H9 (cell line): ENCODE data around the gene SLC2A9. TPM values are rescaled to one million over a fixed set of nuclear protein-coding genes. Genes with fewer than 3 reads are reported as not detected.

ENCODE experiments used
- DNase-seq: peaks from one replicate; pipeline ENCODE4 v3.0.0-alpha.2; 2017
- H2AFZ ChIP-seq: one replicate; pipeline ENCODE4 v1.6.1; 2013; ENCODE audit warnings: mild to moderate bottlenecking, low read length, control low read depth, moderate library complexity
- H2AK5ac ChIP-seq: 2 replicates; pipeline ENCODE4 v1.6.1; 2013; ENCODE audit warnings: low read length, control low read depth, mixed read lengths; ENCODE audit not compliant: insufficient read length
- H2BK120ac ChIP-seq: one replicate; pipeline ENCODE4 v1.6.1; 2013; ENCODE audit warnings: low read depth, mild to moderate bottlenecking, low read length, control low read depth, inconsistent platforms; ENCODE audit not compliant: poor library complexity, severe bottlenecking
- H2BK12ac ChIP-seq: 2 replicates; pipeline ENCODE4 v1.6.1; 2013; ENCODE audit warnings: low read length, control low read depth, mixed read lengths, low read depth; ENCODE audit not compliant: insufficient read length
- H2BK15ac ChIP-seq: 2 replicates; pipeline ENCODE4 v1.6.1; 2013; ENCODE audit warnings: low read depth, low read length, control low read depth
- H2BK20ac ChIP-seq: one replicate; pipeline ENCODE4 v1.6.1; 2013; ENCODE audit warnings: low read depth, mild to moderate bottlenecking, low read length, control low read depth, inconsistent platforms; ENCODE audit not compliant: poor library complexity, severe bottlenecking
- H2BK5ac ChIP-seq: 2 replicates; pipeline ENCODE4 v1.6.1; 2013; ENCODE audit warnings: low read length, control low read depth, mixed read lengths; ENCODE audit not compliant: insufficient read length
- H3K14ac ChIP-seq: 2 replicates; pipeline ENCODE4 v1.6.1; 2013; ENCODE audit warnings: low read length, control low read depth; ENCODE audit not compliant: insufficient read depth
- H3K18ac ChIP-seq: 2 replicates; pipeline ENCODE4 v1.6.1; 2013; ENCODE audit warnings: low read depth, mild to moderate bottlenecking, mixed read lengths, low read length, control low read depth; ENCODE audit not compliant: insufficient read length
- H3K23ac ChIP-seq: 2 replicates; pipeline ENCODE4 v1.6.1; 2013; ENCODE audit warnings: low read length, control low read depth, mixed read lengths, low read depth; ENCODE audit not compliant: insufficient read length
- H3K23me2 ChIP-seq: 2 replicates; pipeline ENCODE4 v1.6.1; 2013; ENCODE audit warnings: low read depth, mild to moderate bottlenecking, mixed read lengths, low read length, control low read depth; ENCODE audit not compliant: insufficient read length, poor library complexity, severe bottlenecking
- H3K27ac ChIP-seq: 2 replicates; pipeline ENCODE4 v1.5.1; 2013; ENCODE audit warnings: low read length, control low read depth, mixed read lengths, low read depth; ENCODE audit not compliant: insufficient read length
- H3K27me3 ChIP-seq: 2 replicates; pipeline ENCODE4 v1.6.1; 2013; ENCODE audit warnings: low read length, control low read depth, inconsistent platforms; ENCODE audit not compliant: insufficient read depth
- H3K4ac ChIP-seq: 2 replicates; pipeline ENCODE4 v1.6.1; 2013; ENCODE audit warnings: low read depth, mild to moderate bottlenecking, control low read depth, inconsistent platforms, low read length, moderate library complexity
- H3K4me1 ChIP-seq: 2 replicates; pipeline ENCODE4 v1.6.1; 2013; ENCODE audit warnings: low read length, control low read depth, inconsistent platforms; ENCODE audit not compliant: insufficient read depth
- H3K4me2 ChIP-seq: 2 replicates; pipeline ENCODE4 v1.6.1; 2013; ENCODE audit warnings: low read length, control low read depth, mixed read lengths; ENCODE audit not compliant: insufficient read length, insufficient read depth
- H3K56ac ChIP-seq: 2 replicates; pipeline ENCODE4 v1.6.1; 2013; ENCODE audit warnings: low read depth, mild to moderate bottlenecking, mixed read lengths, low read length, control low read depth; ENCODE audit not compliant: insufficient read length
- H3K79me1 ChIP-seq: 2 replicates; pipeline ENCODE4 v1.6.1; 2013; ENCODE audit warnings: low read depth, mild to moderate bottlenecking, moderate library complexity, low read length, control low read depth, inconsistent platforms; ENCODE audit not compliant: insufficient read depth, poor library complexity, severe bottlenecking
- H3K79me2 ChIP-seq: 2 replicates; pipeline ENCODE4 v1.6.1; 2013; ENCODE audit warnings: low read length, control low read depth, inconsistent platforms; ENCODE audit not compliant: insufficient read depth
- H3K9ac ChIP-seq: 2 replicates; pipeline ENCODE4 v1.6.1; 2013; ENCODE audit warnings: low read length, control low read depth, mixed read lengths; ENCODE audit not compliant: insufficient read length; ENCODE audit errors: extremely low read depth
- H3K9me3 ChIP-seq: one replicate; pipeline ENCODE4 v1.6.1; 2013; ENCODE audit warnings: low read depth, low read length, inconsistent platforms; ENCODE audit not compliant: control insufficient read depth
- H3T11ph ChIP-seq: one replicate; pipeline ENCODE4 v1.6.1; 2013; ENCODE audit warnings: mild to moderate bottlenecking, low read length, control low read depth, inconsistent platforms
- H4K20me1 ChIP-seq: one replicate; pipeline ENCODE4 v1.6.1; 2013; ENCODE audit not compliant: control insufficient read depth, insufficient read length, insufficient read depth
- H4K5ac ChIP-seq: 2 replicates; pipeline ENCODE4 v1.6.1; 2013; ENCODE audit warnings: low read depth, mild to moderate bottlenecking, mixed read lengths, low read length, control low read depth; ENCODE audit not compliant: insufficient read length
- H4K8ac ChIP-seq: replicated peaks from 2 replicates; pipeline ENCODE4 v1.6.1; 2013; ENCODE audit warnings: low read length, control low read depth, mixed read lengths, low read depth; ENCODE audit not compliant: insufficient read length
- H4K91ac ChIP-seq: 2 replicates; pipeline ENCODE4 v1.6.1; 2013; ENCODE audit warnings: low read depth, mild to moderate bottlenecking, moderate library complexity, mixed read lengths, low read length, control low read depth; ENCODE audit not compliant: insufficient read length
- H3K27ac Mint-ChIP-seq, 3 experiments: 2 replicates in 2 of 3; 3 replicates in 1 of 3; pipeline ENCODE4 v1.8.0; 2020 to 2021; ENCODE audit warnings: mixed read lengths in 3 of 3, mild to moderate bottlenecking in 1 of 3, moderate library complexity in 1 of 3
- H3K27me3 Mint-ChIP-seq: 2 replicates; pipeline ENCODE4 v1.8.0; 2021; ENCODE audit warnings: low read depth, mild to moderate bottlenecking, moderate library complexity, mixed read lengths
- H3K36me3 Mint-ChIP-seq, 3 experiments: 2 replicates in 2 of 3; 3 replicates in 1 of 3; pipeline ENCODE4 v1.8.0; 2020 to 2021; ENCODE audit warnings: low read depth in 3 of 3, mixed read lengths in 3 of 3; ENCODE audit not compliant: insufficient read depth in 1 of 3
- H3K4me1 Mint-ChIP-seq, 2 experiments: 2 replicates each; pipeline ENCODE4 v1.8.0; 2020; ENCODE audit warnings: mixed read lengths in 2 of 2
- H3K4me3 Mint-ChIP-seq, 2 experiments: 2 replicates in 1 of 2; 3 replicates in 1 of 2; pipeline ENCODE4 v1.8.0; 2020 to 2021; ENCODE audit warnings: mild to moderate bottlenecking in 2 of 2, mixed read lengths in 2 of 2, moderate library complexity in 1 of 2
- H3K9me3 Mint-ChIP-seq, 2 experiments: 2 replicates in 1 of 2; 3 replicates in 1 of 2; pipeline ENCODE4 v1.8.0; 2020; ENCODE audit warnings: mild to moderate bottlenecking in 2 of 2, mixed read lengths in 2 of 2, moderate library complexity in 1 of 2
- WGBS: extraction: QIAGEN DNeasy Blood & Tissue Kit; methylation state at CpG from one replicate; pipeline ENCODE4 v1.1.7; 2013; ENCODE audit warnings: missing lambda C conversion rate, low lambda C conversion rate, mixed read lengths; ENCODE audit not compliant: insufficient read length; ENCODE audit errors: extremely low coverage; 5-methylcytosine and 5-hydroxymethylcytosine counted together
- total RNA-seq: library from RNA; stranded (reverse); gene quantifications from 2 replicates; pipeline ENCODE4 v1.2.1, GENCODE V29; 2021
- TF ChIP-seq, protein P1 (sequence below): fragments of 200-600 bp; sonication (generic); conservative IDR thresholded peaks from 3 replicates; pipeline ENCODE4 v1.8.0; 2021; ENCODE audit warnings: antibody characterized with exemption, mild to moderate bottlenecking

Gene SLC2A9
- total RNA-seq, 1 experiment from 2014 or later: 0.79 TPM

DNA sequence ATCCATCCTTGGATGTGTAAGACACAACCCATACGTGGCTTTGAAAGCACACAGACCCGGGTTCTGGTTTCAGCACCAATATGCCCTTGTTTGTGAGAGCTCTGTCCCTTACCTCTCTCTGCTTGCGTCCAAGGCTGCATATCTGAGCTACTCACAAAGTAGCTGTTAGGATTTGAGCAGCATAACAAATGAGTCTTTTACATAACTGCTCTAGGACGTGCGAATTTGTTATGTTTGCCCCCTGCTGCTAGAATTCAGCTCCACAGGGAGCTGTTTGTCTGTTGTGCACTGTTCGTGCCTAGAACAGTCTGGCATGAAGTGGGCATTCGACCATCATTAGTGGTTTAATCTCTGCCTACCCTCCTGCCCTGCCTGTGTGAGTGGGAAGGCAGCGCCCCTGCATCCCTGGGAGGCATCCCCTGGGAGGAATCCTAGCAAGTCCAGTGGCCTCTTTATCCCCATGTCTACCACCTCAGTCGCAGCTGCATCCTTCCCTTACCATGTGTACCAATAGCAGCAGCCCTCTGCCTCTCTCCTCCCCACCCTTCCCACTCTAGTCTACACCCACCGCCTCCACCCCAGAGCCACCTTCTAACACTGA is 42.1 kb downstream of the SLC2A9 start:
- Histone ChIP-seq H4K20me1 (no peaks in the 10 kb centered on the region), H2AK5ac (no peak overlapping the region), H3K56ac (no peak overlapping the region), H3K4me1 (peaks cover 4% of the 10 kb centered on the region; the same call in 1 of the 2 replicates), H3K79me1 (no peaks in the 10 kb centered on the region), H3K4ac (no peak overlapping the region), H3K23ac (no peak overlapping the region), H2BK120ac (no peak overlapping the region), H2BK12ac (no peak overlapping the region), H3K4me2 (no peak overlapping the region), H3K79me2 (no peaks in the 10 kb centered on the region), H3K27ac (no peak overlapping the region), H3K9ac (no peak overlapping the region), H4K91ac (no peak overlapping the region), H2BK15ac (no peak overlapping the region), H4K8ac (no peak overlapping the region), H2BK20ac (no peak overlapping the region), H2BK5ac (no peak overlapping the region), H3K23me2 (no peaks in the 10 kb centered on the region), H3K9me3 (no peaks in the 10 kb centered on the region), H3K27me3 (no peaks in the 10 kb centered on the region), H2AFZ (no peak overlapping the region), H4K5ac (no peak overlapping the region), H3K14ac (no peak overlapping the region), H3T11ph (no peak overlapping the region), H3K18ac (no peak overlapping the region)
- no CpG with 5 or more reads among the region's 10 CpGs for WGBS
- Mint-ChIP-seq H3K27ac (no peak overlapping the region), H3K9me3 (peaks cover 7 to 10% of the 10 kb centered on the region in 2 experiments), H3K4me3 (no peak overlapping the region; a peak in 1 of 5 replicates), H3K27me3 (peaks cover 61% of the 10 kb centered on the region), H3K36me3 (peaks cover 2 to 5% (median 4%) of the 10 kb centered on the region in 3 experiments; a peak in 5 of 7 replicates), H3K4me1 (peaks cover 22 to 32% of the 10 kb centered on the region in 2 experiments)
- peak; percentile 40 for DNase-seq
- TF ChIP-seq, protein P1, sequence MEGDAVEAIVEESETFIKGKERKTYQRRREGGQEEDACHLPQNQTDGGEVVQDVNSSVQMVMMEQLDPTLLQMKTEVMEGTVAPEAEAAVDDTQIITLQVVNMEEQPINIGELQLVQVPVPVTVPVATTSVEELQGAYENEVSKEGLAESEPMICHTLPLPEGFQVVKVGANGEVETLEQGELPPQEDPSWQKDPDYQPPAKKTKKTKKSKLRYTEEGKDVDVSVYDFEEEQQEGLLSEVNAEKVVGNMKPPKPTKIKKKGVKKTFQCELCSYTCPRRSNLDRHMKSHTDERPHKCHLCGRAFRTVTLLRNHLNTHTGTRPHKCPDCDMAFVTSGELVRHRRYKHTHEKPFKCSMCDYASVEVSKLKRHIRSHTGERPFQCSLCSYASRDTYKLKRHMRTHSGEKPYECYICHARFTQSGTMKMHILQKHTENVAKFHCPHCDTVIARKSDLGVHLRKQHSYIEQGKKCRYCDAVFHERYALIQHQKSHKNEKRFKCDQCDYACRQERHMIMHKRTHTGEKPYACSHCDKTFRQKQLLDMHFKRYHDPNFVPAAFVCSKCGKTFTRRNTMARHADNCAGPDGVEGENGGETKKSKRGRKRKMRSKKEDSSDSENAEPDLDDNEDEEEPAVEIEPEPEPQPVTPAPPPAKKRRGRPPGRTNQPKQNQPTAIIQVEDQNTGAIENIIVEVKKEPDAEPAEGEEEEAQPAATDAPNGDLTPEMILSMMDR: no peak
